Ishikawa (cell line): Measurements from ENCODE around the gene STX7.

Source experiments
- CEBPB ChIP-seq: IDR thresholded peaks from 2 replicates; pipeline ENCODE4 v1.6.1; 2012
- CREB1 ChIP-seq: IDR thresholded peaks from 2 replicates; pipeline ENCODE4 v1.6.1; 2012; ENCODE audit warnings: low read depth
- EGR1 ChIP-seq: IDR thresholded peaks from 2 replicates; pipeline ENCODE4 v1.6.1; 2012
- EP300 ChIP-seq: IDR thresholded peaks from 2 replicates; pipeline ENCODE4 v1.6.1; 2012; ENCODE audit warnings: borderline replicate concordance
- FOXM1 ChIP-seq: IDR thresholded peaks from 2 replicates; pipeline ENCODE4 v1.6.1; 2012; ENCODE audit warnings: low read depth, borderline replicate concordance
- NFIC ChIP-seq: IDR thresholded peaks from 2 replicates; pipeline ENCODE4 v1.6.1; 2012
- RAD21 ChIP-seq: IDR thresholded peaks from 2 replicates; pipeline ENCODE4 v1.6.1; 2012; ENCODE audit warnings: low read depth
- TAF1 ChIP-seq: IDR thresholded peaks from 2 replicates; pipeline ENCODE4 v1.6.1; 2012; ENCODE audit warnings: low read depth, mild to moderate bottlenecking
- TCF12 ChIP-seq: IDR thresholded peaks from 2 replicates; pipeline ENCODE4 v1.6.1; 2012; ENCODE audit warnings: low read depth
- TEAD4 ChIP-seq: IDR thresholded peaks from 2 replicates; pipeline ENCODE4 v1.6.1; 2012
- USF1 ChIP-seq: IDR thresholded peaks from 2 replicates; pipeline ENCODE4 v1.6.1; 2012
- YY1 ChIP-seq: IDR thresholded peaks from 2 replicates; pipeline ENCODE4 v1.6.1; 2012; ENCODE audit warnings: low read depth
- ZBTB7A ChIP-seq: IDR thresholded peaks from 2 replicates; pipeline ENCODE4 v1.6.1; 2012; ENCODE audit warnings: low read depth
- TF ChIP-seq, protein P1 (sequence below): IDR thresholded peaks from 2 replicates; pipeline ENCODE4 v1.6.1; 2012; ENCODE audit warnings: low read depth, mild to moderate bottlenecking
- TF ChIP-seq, protein P2 (sequence below): IDR thresholded peaks from 2 replicates; pipeline ENCODE4 v1.6.1; 2012

Gene STX7

GRCh38 chr6:132401618-132402285 lies 111.2 kb downstream of the STX7 start:
- no peak for TF ChIP-seq NFIC
- TF ChIP-seq EGR1, result no peak
- TF ChIP-seq CREB1, result no peak
- TF ChIP-seq FOXM1, result no peak
- no peak for TF ChIP-seq YY1
- no peak for TF ChIP-seq CEBPB
- TF ChIP-seq USF1, result no peak
- TF ChIP-seq, protein P1, sequence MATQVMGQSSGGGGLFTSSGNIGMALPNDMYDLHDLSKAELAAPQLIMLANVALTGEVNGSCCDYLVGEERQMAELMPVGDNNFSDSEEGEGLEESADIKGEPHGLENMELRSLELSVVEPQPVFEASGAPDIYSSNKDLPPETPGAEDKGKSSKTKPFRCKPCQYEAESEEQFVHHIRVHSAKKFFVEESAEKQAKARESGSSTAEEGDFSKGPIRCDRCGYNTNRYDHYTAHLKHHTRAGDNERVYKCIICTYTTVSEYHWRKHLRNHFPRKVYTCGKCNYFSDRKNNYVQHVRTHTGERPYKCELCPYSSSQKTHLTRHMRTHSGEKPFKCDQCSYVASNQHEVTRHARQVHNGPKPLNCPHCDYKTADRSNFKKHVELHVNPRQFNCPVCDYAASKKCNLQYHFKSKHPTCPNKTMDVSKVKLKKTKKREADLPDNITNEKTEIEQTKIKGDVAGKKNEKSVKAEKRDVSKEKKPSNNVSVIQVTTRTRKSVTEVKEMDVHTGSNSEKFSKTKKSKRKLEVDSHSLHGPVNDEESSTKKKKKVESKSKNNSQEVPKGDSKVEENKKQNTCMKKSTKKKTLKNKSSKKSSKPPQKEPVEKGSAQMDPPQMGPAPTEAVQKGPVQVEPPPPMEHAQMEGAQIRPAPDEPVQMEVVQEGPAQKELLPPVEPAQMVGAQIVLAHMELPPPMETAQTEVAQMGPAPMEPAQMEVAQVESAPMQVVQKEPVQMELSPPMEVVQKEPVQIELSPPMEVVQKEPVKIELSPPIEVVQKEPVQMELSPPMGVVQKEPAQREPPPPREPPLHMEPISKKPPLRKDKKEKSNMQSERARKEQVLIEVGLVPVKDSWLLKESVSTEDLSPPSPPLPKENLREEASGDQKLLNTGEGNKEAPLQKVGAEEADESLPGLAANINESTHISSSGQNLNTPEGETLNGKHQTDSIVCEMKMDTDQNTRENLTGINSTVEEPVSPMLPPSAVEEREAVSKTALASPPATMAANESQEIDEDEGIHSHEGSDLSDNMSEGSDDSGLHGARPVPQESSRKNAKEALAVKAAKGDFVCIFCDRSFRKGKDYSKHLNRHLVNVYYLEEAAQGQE, result no peak

- TF ChIP-seq ZBTB7A (peak; percentile 55; the same call in 1 of the 2 replicates), TAF1 (peak; percentile 55; the same call in 1 of the 2 replicates), CREB1 (no peak)
- TF ChIP-seq, protein P2, sequence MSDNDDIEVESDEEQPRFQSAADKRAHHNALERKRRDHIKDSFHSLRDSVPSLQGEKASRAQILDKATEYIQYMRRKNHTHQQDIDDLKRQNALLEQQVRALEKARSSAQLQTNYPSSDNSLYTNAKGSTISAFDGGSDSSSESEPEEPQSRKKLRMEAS, result peak; percentile 19; the same call in 1 of the 2 replicates
Observed at GRCh38 chr6:132400883-132401617, 111.9 kb downstream of the STX7 start, which contains the start of gene MOXD1. Gene MOXD1 (minus strand): TSS chr6:132401475. CDS start chr6:132401426, 49 bp downstream.

DNA sequence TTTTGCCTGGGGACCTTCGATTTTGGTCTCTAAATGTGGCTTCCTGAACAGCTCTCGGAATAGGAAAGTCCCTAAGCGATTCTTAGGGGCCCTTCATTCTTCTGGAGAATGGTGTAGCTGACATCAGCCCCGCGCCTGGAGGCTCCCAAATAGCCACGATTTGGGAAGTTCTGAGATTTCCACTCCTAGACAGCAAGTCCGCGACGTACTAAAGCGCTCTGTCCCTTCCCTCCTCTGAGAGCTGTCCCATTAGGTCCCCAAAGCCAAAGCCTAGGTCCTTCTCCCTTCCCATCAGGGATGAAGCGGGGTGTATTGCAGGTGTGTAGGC lies 112.4 kb downstream of the STX7 start:
- TF ChIP-seq YY1 (no peak), USF1 (no peak), NFIC (no peak), CREB1 (no peak), TAF1 (no peak), ZBTB7A (no peak), TEAD4 (no peak), CEBPB (no peak), EP300 (no peak), EGR1 (no peak), TCF12 (no peak), RAD21 (no peak), FOXM1 (no peak)
- TF ChIP-seq, protein P1, result no peak
- TF ChIP-seq, protein P2, result no peak

DNA sequence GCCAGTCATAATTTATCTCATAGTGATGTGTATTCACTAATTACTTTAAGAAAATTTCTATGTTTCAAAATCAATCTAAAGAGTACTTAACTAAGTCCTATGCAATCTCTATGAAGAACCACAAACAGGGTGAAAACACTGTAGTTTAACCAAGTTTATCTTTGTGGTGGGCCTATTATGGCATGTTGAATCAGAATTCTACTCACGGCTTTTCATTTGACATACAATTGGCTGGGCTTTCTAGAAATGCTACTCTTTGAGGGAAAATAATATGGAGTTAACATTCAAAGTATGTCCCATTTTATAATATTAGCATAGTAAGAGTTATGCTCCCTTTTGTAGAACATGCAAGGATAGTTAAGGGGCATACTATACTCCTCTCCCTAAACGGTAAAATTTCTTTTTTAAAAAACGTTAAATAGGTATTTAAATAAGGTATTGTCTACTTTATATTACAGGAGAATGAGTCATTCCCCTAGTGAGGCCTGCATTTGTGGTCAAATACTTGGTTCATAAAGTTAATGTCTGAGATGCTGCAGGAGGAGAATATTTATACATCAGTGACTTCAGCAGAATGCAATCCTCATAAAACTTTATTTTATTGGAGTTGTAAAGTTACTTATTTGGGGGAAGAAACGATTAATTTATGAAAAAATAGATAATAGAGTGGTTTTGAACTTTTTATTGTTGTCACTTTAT lies 113.4 kb downstream of the STX7 start:
- TF ChIP-seq CEBPB (no peak), YY1 (no peak)
- TF ChIP-seq, protein P2, result no peak
